Upper lobe of left lung (tissue), 4 donors: ENCODE data around the gene APBA1.

ENCODE experiments used
- EP300 ChIP-seq, 4 donors: sonication (generic); formaldehyde crosslinking; IDR thresholded peaks; one replicate each; pipeline ENCODE4 v1.5.1; 2017; ENCODE audit warnings: antibody characterized with exemption in 4 of 4, control low read depth in 2 of 4
- POLR2A ChIP-seq, 4 donors: fragments of 450-650 bp; IDR thresholded peaks; one replicate each; pipeline ENCODE4 v1.5.1; 2016 to 2017; ENCODE audit warnings: antibody characterized with exemption in 4 of 4, mild to moderate bottlenecking in 2 of 4

DNA sequence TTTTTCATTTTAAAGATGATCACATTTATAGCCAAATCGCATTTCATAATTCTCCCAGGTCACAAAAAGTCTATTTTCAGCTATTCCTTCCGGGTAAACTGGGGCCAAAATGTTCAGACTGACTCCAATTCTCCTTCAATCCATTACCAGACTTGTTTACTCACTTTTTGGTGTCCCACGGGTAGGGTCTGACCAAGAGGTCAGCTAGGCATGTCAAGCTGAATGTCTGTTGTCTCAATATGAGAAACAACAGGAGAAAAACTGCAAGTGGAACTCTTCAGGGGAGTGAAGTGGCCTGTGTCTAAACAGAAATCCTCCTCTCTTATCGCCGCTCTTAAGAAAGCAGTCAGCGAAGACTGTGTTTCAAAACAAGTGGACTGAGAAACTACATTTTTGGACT, 171.3 kb downstream of the APBA1 start:
- TF ChIP-seq EP300 (IDR thresholded peaks at IDR 0.05) (no peak), POLR2A (IDR thresholded peaks at IDR 0.05) (no peak)
